ENCODE measurements around the gene IMP3.

IMP3 gene

DNA sequence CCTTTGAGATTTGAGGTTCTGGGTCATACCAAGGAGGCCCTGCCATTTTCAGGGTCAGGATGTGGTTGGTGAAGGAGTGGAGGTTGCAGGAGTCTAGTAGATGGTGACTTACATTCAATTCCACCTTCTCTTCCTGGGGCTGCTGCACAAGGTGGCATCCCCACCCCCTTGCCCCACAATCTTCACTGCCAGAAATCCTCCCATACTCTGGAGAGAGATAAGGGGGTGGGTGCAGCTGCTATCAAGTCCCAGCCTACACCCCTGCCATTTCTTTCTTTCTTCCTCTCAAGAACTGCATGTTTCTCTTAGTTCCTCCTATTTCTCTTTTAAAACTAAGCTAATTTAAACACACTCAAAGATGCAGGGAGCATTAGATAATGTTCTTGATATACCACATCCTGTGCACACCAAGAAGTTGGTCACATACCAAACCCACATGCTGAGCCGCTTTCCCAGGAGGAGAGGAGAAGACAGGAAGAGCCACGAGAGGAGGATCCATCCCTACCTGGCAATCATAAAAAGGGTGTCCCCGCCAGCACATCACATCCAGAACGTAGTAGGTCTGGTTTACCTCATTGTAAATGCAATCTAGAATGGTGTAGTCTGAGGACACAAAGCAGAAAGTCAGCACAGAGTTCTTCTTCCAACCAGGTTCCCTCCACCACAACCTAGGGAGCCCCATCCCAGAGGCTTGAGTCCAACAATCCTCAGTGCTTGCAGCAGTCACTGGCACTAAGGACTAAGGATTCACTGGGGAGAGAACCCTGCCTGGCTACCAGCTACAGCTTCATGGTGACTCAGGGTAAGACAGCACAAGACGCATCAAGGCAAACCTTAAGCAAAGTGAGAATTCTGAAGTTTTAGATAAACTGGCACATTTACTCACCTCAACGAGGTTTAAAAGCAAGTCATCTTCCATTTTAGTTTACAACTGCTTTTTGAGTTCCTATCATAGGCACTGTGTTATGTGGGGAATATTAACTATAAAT, 33.0 kb downstream of the IMP3 start:
- TF ChIP-seq, protein P1, sequence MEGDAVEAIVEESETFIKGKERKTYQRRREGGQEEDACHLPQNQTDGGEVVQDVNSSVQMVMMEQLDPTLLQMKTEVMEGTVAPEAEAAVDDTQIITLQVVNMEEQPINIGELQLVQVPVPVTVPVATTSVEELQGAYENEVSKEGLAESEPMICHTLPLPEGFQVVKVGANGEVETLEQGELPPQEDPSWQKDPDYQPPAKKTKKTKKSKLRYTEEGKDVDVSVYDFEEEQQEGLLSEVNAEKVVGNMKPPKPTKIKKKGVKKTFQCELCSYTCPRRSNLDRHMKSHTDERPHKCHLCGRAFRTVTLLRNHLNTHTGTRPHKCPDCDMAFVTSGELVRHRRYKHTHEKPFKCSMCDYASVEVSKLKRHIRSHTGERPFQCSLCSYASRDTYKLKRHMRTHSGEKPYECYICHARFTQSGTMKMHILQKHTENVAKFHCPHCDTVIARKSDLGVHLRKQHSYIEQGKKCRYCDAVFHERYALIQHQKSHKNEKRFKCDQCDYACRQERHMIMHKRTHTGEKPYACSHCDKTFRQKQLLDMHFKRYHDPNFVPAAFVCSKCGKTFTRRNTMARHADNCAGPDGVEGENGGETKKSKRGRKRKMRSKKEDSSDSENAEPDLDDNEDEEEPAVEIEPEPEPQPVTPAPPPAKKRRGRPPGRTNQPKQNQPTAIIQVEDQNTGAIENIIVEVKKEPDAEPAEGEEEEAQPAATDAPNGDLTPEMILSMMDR (IDR thresholded peaks at IDR 0.05; ENCODE audit: low read depth, low read length, missing control alignments), result no peak
- no peak for DNase-seq (ENCODE audit: extremely low read depth, low read depth)
- no peak overlapping the region for H3K4me3 ChIP-seq (replicated peaks; ENCODE audit: low read depth, low read length)

DNA sequence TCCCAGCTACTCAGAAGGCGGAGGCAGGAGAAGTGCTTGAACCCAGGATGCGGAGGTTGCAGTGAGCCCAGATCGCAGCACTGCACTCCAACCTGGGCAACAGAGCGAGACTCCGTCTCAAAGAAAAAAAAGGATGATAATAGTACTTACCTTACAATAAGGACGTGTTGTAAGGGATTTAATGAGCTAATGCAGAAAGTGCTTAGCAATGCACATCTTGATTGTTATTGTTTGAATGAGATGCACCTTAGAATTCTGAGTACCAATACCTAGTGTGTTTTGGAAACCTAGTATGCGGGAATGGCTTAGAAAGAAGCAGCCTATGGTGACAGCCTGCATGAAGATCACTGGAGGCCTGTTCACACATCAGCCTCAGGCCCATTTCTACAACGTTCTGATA, 34.0 kb downstream of the IMP3 start:
- DNase-seq (ENCODE audit: extremely low read depth, low read depth), result no peak
- TF ChIP-seq, protein P1 (IDR thresholded peaks at IDR 0.05; ENCODE audit: low read depth, low read length, missing control alignments), result no peak
- no peak overlapping the region for H3K4me3 ChIP-seq (replicated peaks; ENCODE audit: low read depth, low read length)

GRCh38 chr15:75599401-75599800, 40.6 kb downstream of the IMP3 start:
- DNase-seq (ENCODE audit: extremely low read depth, low read depth), result no peak

DNA sequence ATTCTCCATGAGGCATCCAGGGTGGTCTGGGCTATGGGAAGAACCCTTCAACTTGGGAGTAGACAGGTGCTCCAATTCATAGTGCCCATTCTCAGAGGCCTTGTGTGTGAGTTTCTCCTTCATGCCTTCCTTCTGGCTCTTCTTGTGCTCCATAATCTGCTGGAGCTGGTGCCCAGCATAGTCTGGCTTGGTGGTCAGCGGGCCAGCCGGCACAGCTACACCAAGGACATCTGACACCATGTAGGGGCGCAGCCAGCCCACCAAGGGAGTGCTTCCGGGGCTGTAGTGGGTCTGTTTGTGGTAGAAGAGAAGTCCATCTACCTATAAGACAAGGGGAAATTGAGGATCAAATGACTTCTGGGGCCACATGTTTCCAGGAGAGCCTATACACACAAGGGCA, 41.7 kb downstream of the IMP3 start:
- DNase-seq (ENCODE audit: extremely low read depth, low read depth), result no peak
- TF ChIP-seq, protein P1 (IDR thresholded peaks at IDR 0.05; ENCODE audit: low read depth, low read length, missing control alignments), result no peak
- no peak overlapping the region for H3K4me3 ChIP-seq (replicated peaks; ENCODE audit: low read depth, low read length)

More at GRCh38 chr15:75599401-75599800, 40.6 kb downstream of the IMP3 start:
- no peak overlapping the region for H3K4me3 ChIP-seq (replicated peaks; ENCODE audit: low read depth, low read length)
- TF ChIP-seq, protein P1 (IDR thresholded peaks at IDR 0.05; ENCODE audit: low read depth, low read length, missing control alignments), result no peak

- TF ChIP-seq, protein P1 (IDR thresholded peaks at IDR 0.05; ENCODE audit: low read depth, low read length, missing control alignments), result peak; percentile 21
- DNase-seq (ENCODE audit: extremely low read depth, low read depth), result no peak
These were observed 42.2 kb downstream of the IMP3 start for GRCh38 chr15:75597667-75598341.

GRCh38 chr15:75596703-75597345, 43.2 kb downstream of the IMP3 start:
- no peak overlapping the region for H3K4me3 ChIP-seq (replicated peaks; ENCODE audit: low read depth, low read length)
- TF ChIP-seq, protein P1 (IDR thresholded peaks at IDR 0.05; ENCODE audit: low read depth, low read length, missing control alignments), result no peak
- DNase-seq (ENCODE audit: extremely low read depth, low read depth), result no peak

More at GRCh38 chr15:75597667-75598341, 42.2 kb downstream of the IMP3 start:
- no peak overlapping the region for H3K4me3 ChIP-seq (replicated peaks; ENCODE audit: low read depth, low read length)
